ENCODE measurements around the gene ELOVL2. TPM values are rescaled to one million over a fixed set of nuclear protein-coding genes. Genes with fewer than 3 reads are reported as not detected.

ELOVL2 gene
- polyA plus RNA-seq, 3 donors: not detected

DNA sequence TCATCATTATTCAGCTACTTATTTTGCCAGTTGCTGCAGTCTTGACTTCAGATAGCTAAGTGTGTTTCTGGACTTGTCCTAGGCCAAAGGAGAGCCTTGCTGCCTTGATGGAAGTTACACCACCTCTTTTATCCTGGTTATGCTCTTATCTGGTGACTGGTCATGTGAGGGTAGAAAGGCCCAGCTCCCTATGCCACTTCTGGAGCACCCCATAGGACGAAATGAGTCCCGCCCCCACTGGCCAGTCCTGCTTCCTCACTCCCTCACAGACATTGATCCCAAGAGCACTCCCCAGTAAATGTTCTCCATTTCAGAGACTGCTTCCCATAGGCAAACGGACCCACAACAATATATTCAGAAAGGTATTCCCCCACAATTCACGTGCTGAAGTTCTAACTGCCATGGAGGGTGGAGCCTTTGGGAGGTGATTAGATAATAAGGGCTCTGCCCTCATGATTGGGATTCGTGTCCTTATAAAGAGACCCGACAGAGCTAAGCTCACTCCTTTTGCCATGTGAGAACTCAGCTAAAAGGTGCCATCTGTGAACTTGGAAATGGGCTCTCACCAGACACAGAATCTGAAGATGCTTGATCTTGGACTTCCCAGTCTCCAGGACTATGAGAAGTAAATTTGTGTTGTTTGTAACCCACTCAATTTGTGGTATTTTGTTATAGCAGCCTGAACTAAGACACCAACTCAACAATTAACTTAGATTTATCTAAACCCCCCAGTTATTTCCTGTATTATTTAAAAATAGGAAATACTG lies 21.5 kb upstream of the ELOVL2 start:
- Histone ChIP-seq H3K4me1 (ENCODE audit: control insufficient read depth in 1 of 2, insufficient read depth in 2 of 2, low read length in 2 of 2) (no peaks in the 10 kb centered on the region), H3K79me2 (ENCODE audit: insufficient read depth, low read length) (no peaks in the 10 kb centered on the region), H3K4me2 (replicated peaks; ENCODE audit: extremely low read depth, low read length, poor library complexity, severe bottlenecking) (no peak overlapping the region), H3K9me3 (replicated peaks in 1 of 2; ENCODE audit: control insufficient read depth in 1 of 2, insufficient read depth in 1 of 2, low read length in 2 of 2) (no peaks in the 10 kb centered on the region), H3K27ac (ENCODE audit: low read depth in 1 of 2, low read length in 2 of 2) (no peak overlapping the region), H3K27me3 (ENCODE audit: control insufficient read depth in 2 of 2, insufficient read depth in 2 of 2, low read length in 2 of 2) (peaks cover 0 to 2% of the 10 kb centered on the region in 2 donors), H3K9ac (ENCODE audit: insufficient read depth, low read length, poor library complexity, severe bottlenecking) (no peak overlapping the region), H3K4me3 (replicated peaks in 1 of 3; ENCODE audit: low read depth in 2 of 3, low read length in 3 of 3) (no peak overlapping the region), H2AFZ (ENCODE audit: insufficient read depth, low read depth, low read length, poor library complexity, severe bottlenecking) (no peak overlapping the region), H3K36me3 (replicated peaks in 1 of 2; ENCODE audit: control insufficient read depth in 1 of 2, insufficient read depth in 2 of 2, low read length in 2 of 2) (no peaks in the 10 kb centered on the region), H4K20me1 (ENCODE audit: insufficient read depth, low read length) (no peaks in the 10 kb centered on the region)
- H3K27me3 Mint-ChIP-seq (ENCODE audit: low read depth in 3 of 3): peaks cover 1 to 6% (median 2%) of the 10 kb centered on the region in 3 donors
- H3K4me3 Mint-ChIP-seq: no peak overlapping the region
- TF ChIP-seq, protein P1, sequence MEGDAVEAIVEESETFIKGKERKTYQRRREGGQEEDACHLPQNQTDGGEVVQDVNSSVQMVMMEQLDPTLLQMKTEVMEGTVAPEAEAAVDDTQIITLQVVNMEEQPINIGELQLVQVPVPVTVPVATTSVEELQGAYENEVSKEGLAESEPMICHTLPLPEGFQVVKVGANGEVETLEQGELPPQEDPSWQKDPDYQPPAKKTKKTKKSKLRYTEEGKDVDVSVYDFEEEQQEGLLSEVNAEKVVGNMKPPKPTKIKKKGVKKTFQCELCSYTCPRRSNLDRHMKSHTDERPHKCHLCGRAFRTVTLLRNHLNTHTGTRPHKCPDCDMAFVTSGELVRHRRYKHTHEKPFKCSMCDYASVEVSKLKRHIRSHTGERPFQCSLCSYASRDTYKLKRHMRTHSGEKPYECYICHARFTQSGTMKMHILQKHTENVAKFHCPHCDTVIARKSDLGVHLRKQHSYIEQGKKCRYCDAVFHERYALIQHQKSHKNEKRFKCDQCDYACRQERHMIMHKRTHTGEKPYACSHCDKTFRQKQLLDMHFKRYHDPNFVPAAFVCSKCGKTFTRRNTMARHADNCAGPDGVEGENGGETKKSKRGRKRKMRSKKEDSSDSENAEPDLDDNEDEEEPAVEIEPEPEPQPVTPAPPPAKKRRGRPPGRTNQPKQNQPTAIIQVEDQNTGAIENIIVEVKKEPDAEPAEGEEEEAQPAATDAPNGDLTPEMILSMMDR (IDR thresholded peaks at IDR 0.05): no peak
- H3K36me3 Mint-ChIP-seq: no peaks in the 10 kb centered on the region
- no peak for DNase-seq
- intact Hi-C loops (cut with micrococcal nuclease): no loop called here
- H3K4me1 Mint-ChIP-seq: no peaks in the 10 kb centered on the region
- WGBS (ENCODE audit: insufficient coverage): 90% methylated on average over 4 of the region's 6 CpGs
- H3K27ac Mint-ChIP-seq: no peak overlapping the region
- peaks cover 0 to 1% (median 0%) of the 10 kb centered on the region in 7 donors for H3K9me3 Mint-ChIP-seq

DNA sequence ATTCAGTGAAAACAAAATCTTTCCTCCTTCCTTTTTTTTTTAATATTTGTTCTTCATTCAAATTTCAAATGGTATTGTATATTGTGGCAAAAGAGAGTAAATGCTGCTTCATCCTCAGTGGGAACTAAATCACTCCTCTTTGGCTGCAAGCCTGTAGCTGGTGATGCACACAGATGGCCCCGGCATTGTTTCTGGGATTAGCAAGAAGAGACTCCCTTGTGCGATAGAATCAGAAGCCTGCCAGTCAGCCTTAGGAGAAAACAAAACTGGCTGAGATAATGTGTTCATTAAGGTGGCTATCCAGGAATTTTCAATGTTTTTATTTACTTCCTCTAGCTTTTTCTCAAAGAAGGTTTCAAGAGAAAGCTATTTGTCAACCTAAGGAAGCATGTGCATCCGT lies 20.7 kb upstream of the ELOVL2 start:
- Histone ChIP-seq H3K4me1 (ENCODE audit: control insufficient read depth in 1 of 2, insufficient read depth in 2 of 2, low read length in 2 of 2) (no peaks in the 10 kb centered on the region), H3K9ac (ENCODE audit: insufficient read depth, low read length, poor library complexity, severe bottlenecking) (no peak overlapping the region), H4K20me1 (ENCODE audit: insufficient read depth, low read length) (no peaks in the 10 kb centered on the region), H3K4me3 (replicated peaks in 1 of 3; ENCODE audit: low read depth in 2 of 3, low read length in 3 of 3) (no peak overlapping the region), H2AFZ (ENCODE audit: insufficient read depth, low read depth, low read length, poor library complexity, severe bottlenecking) (no peak overlapping the region), H3K27me3 (ENCODE audit: control insufficient read depth in 2 of 2, insufficient read depth in 2 of 2, low read length in 2 of 2) (peaks cover 0 to 2% of the 10 kb centered on the region in 2 donors), H3K79me2 (ENCODE audit: insufficient read depth, low read length) (no peaks in the 10 kb centered on the region), H3K4me2 (replicated peaks; ENCODE audit: extremely low read depth, low read length, poor library complexity, severe bottlenecking) (no peak overlapping the region), H3K36me3 (replicated peaks in 1 of 2; ENCODE audit: control insufficient read depth in 1 of 2, insufficient read depth in 2 of 2, low read length in 2 of 2) (no peaks in the 10 kb centered on the region), H3K9me3 (replicated peaks in 1 of 2; ENCODE audit: control insufficient read depth in 1 of 2, insufficient read depth in 1 of 2, low read length in 2 of 2) (no peaks in the 10 kb centered on the region), H3K27ac (ENCODE audit: low read depth in 1 of 2, low read length in 2 of 2) (no peak overlapping the region)
- Mint-ChIP-seq H3K4me1 (no peaks in the 10 kb centered on the region), H3K36me3 (no peaks in the 10 kb centered on the region), H3K27ac (no peak overlapping the region), H3K27me3 (ENCODE audit: low read depth in 3 of 3) (peaks cover 1 to 6% (median 2%) of the 10 kb centered on the region in 3 donors), H3K9me3 (peaks cover 0 to 1% (median 0%) of the 10 kb centered on the region in 7 donors), H3K4me3 (no peak overlapping the region)
- 93% methylated on average over 2 of the region's 3 CpGs for WGBS (ENCODE audit: insufficient coverage)
- DNase-seq: no peak
- intact Hi-C loops (cut with micrococcal nuclease): no loop called here
- TF ChIP-seq, protein P1 (IDR thresholded peaks at IDR 0.05): no peak
